Gastrocnemius medialis (tissue), 4 donors: ENCODE data around the gene ZDHHC8. TPM values are rescaled to one million over a fixed set of nuclear protein-coding genes. Genes with fewer than 3 reads are reported as not detected.

Experiments used
- ATAC-seq, 2 donors: fragments of 150-250 bp; one replicate each; pipeline ENCODE4 v1.9.1; 2016
- DNase-seq, 2 donors: peaks; one replicate each; pipeline ENCODE4 v3.0.0-alpha.2; 2019
- H3K27ac ChIP-seq, 4 donors: fragments of 200-600 bp; sonication (generic); 1 replicate in 1 of 4; 2 replicates in 3 of 4; pipeline ENCODE4 v1.5.1; 2016 to 2018; ENCODE audit warnings: mild to moderate bottlenecking in 2 of 4, moderate library complexity in 1 of 4
- H3K27me3 ChIP-seq, 3 donors: fragments of 200-600 bp; sonication (generic) in 2 of 3; 1 replicate in 1 of 3; 2 replicates in 2 of 3; pipeline versions ENCODE4 v1.5.1 to v1.6.0; 2016 to 2019; ENCODE audit warnings: mild to moderate bottlenecking in 1 of 3, moderate library complexity in 1 of 3
- H3K36me3 ChIP-seq, 2 donors: fragments of 200-600 bp; sonication (generic) in 1 of 2; one replicate each; pipeline ENCODE4 v1.5.1; 2017 to 2018
- H3K4me1 ChIP-seq, 2 donors: fragments of 200-600 bp; sonication (generic) in 1 of 2; one replicate each; pipeline ENCODE4 v1.5.1; 2016 to 2017; ENCODE audit warnings: mild to moderate bottlenecking in 2 of 2
- H3K4me3 ChIP-seq, 4 donors: fragments of 200-600 bp; sonication (generic) in 3 of 4; 1 replicate in 1 of 4; 2 replicates in 3 of 4; pipeline ENCODE4 v1.5.1; 2016 to 2019; ENCODE audit warnings: mild to moderate bottlenecking in 2 of 4
- H3K9me3 ChIP-seq, 3 donors: fragments of 200-600 bp; sonication (generic) in 2 of 3; 1 replicate in 1 of 3; 2 replicates in 2 of 3; pipeline ENCODE4 v1.5.1; 2016 to 2019
- CTCF ChIP-seq, 5 experiments: fragments of 450-650 bp in 3 of 5; fragments of 200-600 bp in 2 of 5; sonication (generic) in 2 of 5; IDR thresholded peaks in 4 of 5; conservative IDR thresholded peaks in 1 of 5; 1 replicate in 4 of 5; 2 replicates in 1 of 5; pipeline ENCODE4 v1.5.1; 2016 to 2019; ENCODE audit warnings: antibody characterized with exemption in 5 of 5, mild to moderate bottlenecking in 3 of 5, moderate library complexity in 3 of 5
- POLR2A ChIP-seq, 2 donors: fragments of 450-650 bp; IDR thresholded peaks; one replicate each; pipeline ENCODE4 v1.6.1; 2017; ENCODE audit warnings: antibody characterized with exemption in 2 of 2, mild to moderate bottlenecking in 2 of 2, moderate library complexity in 2 of 2
- in situ Hi-C, 4 donors: fragments of 200-750 bp; cut with MboI; loops; one replicate each; pipeline versions ENCODE4 v1.15.0 to v1.8.0; 2017; ENCODE audit warnings: low sequenced_read_pairs in 4 of 4
- intact Hi-C: fragments of 100-400 bp; cut with DNase I; formaldehyde crosslinking; loops from one replicate; pipeline ENCODE4 v1.15.1; 2023; ENCODE audit warnings: low total_unique reads
- total RNA-seq, 4 donors: library from RNA; depleted of rRNA; stranded (reverse); fragments of >200 nt; gene quantifications; one replicate each; pipeline versions ENCODE4 v1.1.0 to v1.2.3, GENCODE V29; 2016

Gene ZDHHC8
- total RNA-seq, 4 donors from 2014 or later, result 7.3 to 15.8 (median 12.8) TPM

DNA sequence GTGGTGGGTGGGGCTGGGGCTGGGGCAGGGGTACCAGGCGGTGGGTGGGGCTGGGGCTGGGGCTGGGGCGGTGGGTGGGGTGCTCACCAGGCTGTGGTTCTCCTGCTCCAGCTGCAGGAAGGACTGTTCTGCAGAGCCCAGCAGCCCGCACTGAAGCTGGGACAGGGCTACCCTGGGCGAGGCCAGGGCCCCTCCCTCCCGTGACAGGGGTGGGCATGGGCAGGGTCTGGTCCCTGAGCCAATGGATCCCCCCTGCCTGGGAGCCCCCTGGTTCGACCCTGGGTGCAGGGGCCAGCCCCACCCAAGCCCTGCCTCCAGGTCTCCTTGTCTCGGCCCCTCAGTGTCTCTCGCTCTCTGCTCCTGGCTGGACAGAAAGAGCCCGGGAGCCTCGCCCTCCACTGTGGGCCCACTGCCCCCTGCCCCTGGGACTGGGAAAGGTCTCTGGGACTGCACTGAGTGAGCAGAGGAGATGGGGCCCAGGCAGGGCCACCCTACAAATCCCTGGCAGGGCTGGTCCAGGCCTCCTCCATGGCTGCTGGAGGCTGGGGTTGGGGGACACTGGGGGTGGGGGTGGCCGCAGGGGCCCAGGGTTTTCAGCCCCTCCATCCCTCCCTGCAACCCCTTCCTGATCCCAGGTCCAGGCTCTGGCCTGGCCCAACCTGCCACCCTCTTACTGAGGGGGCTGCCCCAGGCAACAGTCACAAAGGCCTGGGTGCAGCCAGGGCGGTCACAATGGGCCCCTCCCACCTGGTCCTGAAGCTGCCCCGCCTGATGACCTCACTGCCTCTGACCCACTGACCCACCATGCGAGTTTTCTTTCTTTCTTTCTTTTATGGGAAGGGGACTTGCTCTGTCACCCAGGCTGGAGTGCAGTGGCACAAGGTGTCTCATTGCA, 19.0 kb downstream of the ZDHHC8 start, which contains the start of gene CCDC188:
TSS of gene CCDC188 (minus strand) at position 675 of the 895 bp plus-strand sequence. CDS start at position 606, 69 bp downstream.
- in situ Hi-C loops, result loop anchor here (10.0 kb wide), 1 partner anchor 144 kb away; no protein-coding TSS in a partner anchor
- H3K36me3 ChIP-seq, result no peaks in the 10 kb centered on the region
- intact Hi-C loops, result no loop called here
- TF ChIP-seq CTCF (IDR thresholded peaks at IDR 0.05 in 4 of 5, conservative IDR thresholded peaks at IDR 0.05 in 1 of 5) (no peak), POLR2A (IDR thresholded peaks at IDR 0.05) (no peak)
- H3K27ac ChIP-seq, result no peak within 1 kb of the TSS
- H3K27me3 ChIP-seq, result no peaks in the 10 kb centered on the region
- H3K4me1 ChIP-seq, result no peaks in the 10 kb centered on the region
- DNase-seq (no peak), ATAC-seq (no peak)
- no peak within 1 kb of the TSS for H3K4me3 ChIP-seq
- H3K9me3 ChIP-seq, result no peaks in the 10 kb centered on the region

- intact Hi-C loops, result no loop called here
- TF ChIP-seq POLR2A (IDR thresholded peaks at IDR 0.05) (no peak), CTCF (IDR thresholded peaks at IDR 0.05 in 4 of 5, conservative IDR thresholded peaks at IDR 0.05 in 1 of 5) (no peak)
- Histone ChIP-seq H3K27ac (no peak overlapping the region), H3K4me1 (no peaks in the 10 kb centered on the region), H3K27me3 (no peaks in the 10 kb centered on the region), H3K36me3 (no peaks in the 10 kb centered on the region), H3K9me3 (no peaks in the 10 kb centered on the region), H3K4me3 (no peak overlapping the region)
- in situ Hi-C loops, result loop anchor here (10.0 kb wide), 1 partner anchor 144 kb away; no protein-coding TSS in a partner anchor
- ATAC-seq, result no peak
- no peak for DNase-seq
Observed at GRCh38 chr22:20151276-20151588, 19.6 kb downstream of the ZDHHC8 start.

GRCh38 chr22:20152464-20152890, 20.9 kb downstream of the ZDHHC8 start:
- Histone ChIP-seq H3K4me1 (no peaks in the 10 kb centered on the region), H3K36me3 (no peaks in the 10 kb centered on the region), H3K27me3 (no peaks in the 10 kb centered on the region), H3K27ac (no peak overlapping the region), H3K4me3 (no peak overlapping the region), H3K9me3 (no peaks in the 10 kb centered on the region)
- ATAC-seq, result no peak
- TF ChIP-seq POLR2A (IDR thresholded peaks at IDR 0.05) (no peak), CTCF (IDR thresholded peaks at IDR 0.05 in 4 of 5, conservative IDR thresholded peaks at IDR 0.05 in 1 of 5) (no peak)
- intact Hi-C loops, result no loop called here
- in situ Hi-C loops, result loop anchor here (10.0 kb wide), 1 partner anchor 142 kb away; no protein-coding TSS in a partner anchor
- no peak for DNase-seq

- Histone ChIP-seq H3K4me1 (no peaks in the 10 kb centered on the region), H3K36me3 (no peaks in the 10 kb centered on the region), H3K9me3 (no peaks in the 10 kb centered on the region), H3K27me3 (no peaks in the 10 kb centered on the region), H3K4me3 (no peak overlapping the region), H3K27ac (no peak overlapping the region)
- TF ChIP-seq POLR2A (IDR thresholded peaks at IDR 0.05) (no peak), CTCF (IDR thresholded peaks at IDR 0.05 in 4 of 5, conservative IDR thresholded peaks at IDR 0.05 in 1 of 5) (no peak)
- in situ Hi-C loops, result loop anchor here (10.0 kb wide), 1 partner anchor 141 kb away; no protein-coding TSS in a partner anchor
- DNase-seq (no peak), ATAC-seq (no peak)
- intact Hi-C loops, result no loop called here
Observed at GRCh38 chr22:20153945-20154344, 22.3 kb downstream of the ZDHHC8 start.
